CD14-positive monocyte (primary cell): ENCODE results near the gene NAT9. TPM values are rescaled to one million over a fixed set of nuclear protein-coding genes. Genes with fewer than 3 reads are reported as not detected.

Experiments
- DNase-seq, 3 donors: peaks; one replicate each; pipeline ENCODE4 v3.0.0-alpha.2; 2011 to 2022
- H2AFZ ChIP-seq: 2 replicates; pipeline ENCODE4 v1.6.0; 2012; ENCODE audit warnings: mild to moderate bottlenecking, low read depth, low read length, inconsistent platforms; ENCODE audit not compliant: insufficient read depth, poor library complexity, severe bottlenecking
- H3K27ac ChIP-seq, 2 donors: 1 replicate in 1 of 2; 2 replicates in 1 of 2; pipeline ENCODE4 v1.5.1; 2012 to 2013; ENCODE audit warnings: low read length in 2 of 2, control low read depth in 1 of 2, inconsistent platforms in 1 of 2, low read depth in 1 of 2, mild to moderate bottlenecking in 1 of 2
- H3K27me3 ChIP-seq, 2 donors: one replicate each; pipeline versions ENCODE4 v1.6.0 to v1.6.1; 2011 to 2013; ENCODE audit warnings: low read length in 2 of 2; ENCODE audit not compliant: control insufficient read depth in 2 of 2, insufficient read depth in 2 of 2
- H3K36me3 ChIP-seq, 2 donors: replicated peaks in 1 of 2; 1 replicate in 1 of 2; 2 replicates in 1 of 2; pipeline versions ENCODE4 v1.5.1 to v1.6.1; 2012 to 2013; ENCODE audit warnings: low read length in 2 of 2, control low read depth in 1 of 2, inconsistent platforms in 1 of 2, mild to moderate bottlenecking in 1 of 2; ENCODE audit not compliant: insufficient read depth in 2 of 2, control insufficient read depth in 1 of 2
- H3K4me1 ChIP-seq, 2 donors: 1 replicate in 1 of 2; 2 replicates in 1 of 2; pipeline versions ENCODE4 v1.5.1 to v1.6.1; 2012 to 2013; ENCODE audit warnings: low read length in 2 of 2, control low read depth in 1 of 2, inconsistent platforms in 1 of 2, mild to moderate bottlenecking in 1 of 2, moderate library complexity in 1 of 2; ENCODE audit not compliant: insufficient read depth in 2 of 2, control insufficient read depth in 1 of 2
- H3K4me2 ChIP-seq: replicated peaks from 2 replicates; pipeline ENCODE3; 2012; ENCODE audit warnings: low read length, moderate library complexity, mild to moderate bottlenecking; ENCODE audit not compliant: poor library complexity, severe bottlenecking; ENCODE audit errors: extremely low read depth
- H3K4me3 ChIP-seq, 3 experiments: fragments of 200-600 bp in 1 of 3; sonication (generic) in 1 of 3; replicated peaks in 1 of 3; 1 replicate in 2 of 3; 2 replicates in 1 of 3; pipeline ENCODE4 v1.5.1; 2011 to 2013; ENCODE audit warnings: low read length in 3 of 3, mild to moderate bottlenecking in 3 of 3, control low read depth in 2 of 3, low read depth in 2 of 3, inconsistent platforms in 1 of 3, moderate library complexity in 1 of 3
- H3K79me2 ChIP-seq: 2 replicates; pipeline ENCODE4 v1.6.0; 2012; ENCODE audit warnings: mild to moderate bottlenecking, control low read depth, inconsistent platforms, low read length, moderate library complexity; ENCODE audit not compliant: insufficient read depth
- H3K9ac ChIP-seq: 2 replicates; pipeline ENCODE4 v1.6.0; 2017; ENCODE audit warnings: low read length, mild to moderate bottlenecking; ENCODE audit not compliant: insufficient read depth, poor library complexity, severe bottlenecking
- H3K9me3 ChIP-seq, 2 donors: replicated peaks in 1 of 2; 1 replicate in 1 of 2; 2 replicates in 1 of 2; pipeline versions ENCODE4 v1.5.1 to v1.6.1; 2012 to 2013; ENCODE audit warnings: low read length in 2 of 2, control low read depth in 1 of 2; ENCODE audit not compliant: control insufficient read depth in 1 of 2, insufficient read depth in 1 of 2
- H4K20me1 ChIP-seq: 2 replicates; pipeline ENCODE4 v1.6.0; 2012; ENCODE audit warnings: mild to moderate bottlenecking, low read length, control low read depth, moderate library complexity; ENCODE audit not compliant: insufficient read depth
- H3K27ac Mint-ChIP-seq, 7 donors: one replicate each; pipeline ENCODE4 v1.8.0; 2020; ENCODE audit warnings: mild to moderate bottlenecking in 7 of 7, mixed read lengths in 7 of 7, moderate library complexity in 6 of 7, inconsistent platforms in 2 of 7
- H3K27me3 Mint-ChIP-seq, 3 donors: one replicate each; pipeline ENCODE4 v1.8.0; 2021 to 2022; ENCODE audit warnings: low read depth in 3 of 3, mild to moderate bottlenecking in 3 of 3, mixed read lengths in 3 of 3, moderate library complexity in 3 of 3, inconsistent platforms in 1 of 3
- H3K36me3 Mint-ChIP-seq, 2 donors: one replicate each; pipeline ENCODE4 v1.8.0; 2020; ENCODE audit warnings: mixed read lengths in 2 of 2, inconsistent platforms in 1 of 2, mild to moderate bottlenecking in 1 of 2
- H3K4me1 Mint-ChIP-seq: one replicate; pipeline ENCODE4 v1.8.0; 2020; ENCODE audit warnings: mild to moderate bottlenecking, mixed read lengths
- H3K4me3 Mint-ChIP-seq, 2 donors: one replicate each; pipeline ENCODE4 v1.8.0; 2020; ENCODE audit warnings: mild to moderate bottlenecking in 2 of 2, mixed read lengths in 2 of 2, moderate library complexity in 1 of 2
- H3K9me3 Mint-ChIP-seq, 7 donors: one replicate each; pipeline ENCODE4 v1.8.0; 2020 to 2022; ENCODE audit warnings: mixed read lengths in 7 of 7, mild to moderate bottlenecking in 6 of 7, moderate library complexity in 6 of 7, inconsistent platforms in 2 of 7
- CTCF ChIP-seq: fragments of 200-600 bp; IDR thresholded peaks from one replicate; pipeline ENCODE4 v1.8.0; 2022; ENCODE audit warnings: antibody characterized with exemption, mild to moderate bottlenecking
- WGBS: methylation state at CpG from one replicate; pipeline ENCODE4 v1.1.5; 2013; ENCODE audit warnings: missing lambda C conversion rate; ENCODE audit not compliant: insufficient coverage; 5-methylcytosine and 5-hydroxymethylcytosine counted together
- intact Hi-C, 2 donors: fragments of 100-400 bp; cut with micrococcal nuclease; formaldehyde crosslinking; loops; one replicate each; pipeline versions ENCODE4 v1.15.0 to v1.15.1; 2023
- polyA plus RNA-seq, 3 donors: library from polyadenylated mRNA; depleted of rRNA in 1 of 3; unstranded in 2 of 3; stranded (reverse) in 1 of 3; fragments of 300-500 nt in 2 of 3; fragments of >200 nt in 1 of 3; fragmentation: Illumina TruSeq in 2 of 3; gene quantifications; 1 replicate in 2 of 3; 2 replicates in 1 of 3; pipeline ENCODE4 v1.2.3, GENCODE V29; 2012 to 2021

NAT9 gene
- polyA plus RNA-seq, 3 donors = 7.1 to 95.6 (median 7.8) TPM

- peak overlapping the region; percentile 41 to 81 for H3K27ac ChIP-seq
- H2AFZ ChIP-seq = peak overlapping the region; percentile 74
- H3K9ac ChIP-seq = peak overlapping the region; percentile 63
- Mint-ChIP-seq H3K9me3 (peaks cover 0 to 1% (median 0%) of the 10 kb centered on the region in 7 donors), H3K27me3 (peaks cover 0 to 6% (median 2%) of the 10 kb centered on the region in 3 donors), H3K4me1 (peaks cover 62% of the 10 kb centered on the region), H3K36me3 (peaks cover 54 to 55% of the 10 kb centered on the region in 2 donors), H3K4me3 (peak overlapping the region; percentile 95 to 98), H3K27ac (peak overlapping the region; percentile 92 to 100 (median 100))
- H3K36me3 ChIP-seq = peaks cover 31 to 33% of the 10 kb centered on the region in 2 donors
- H3K79me2 ChIP-seq = peaks cover 48% of the 10 kb centered on the region
- peak in 1 of 3 donors; percentile 13 for DNase-seq
- H3K9me3 ChIP-seq = no peaks in the 10 kb centered on the region
- intact Hi-C loops = no loop called here
- peak overlapping the region; percentile 93 for H3K4me2 ChIP-seq
- no peak for TF ChIP-seq CTCF
- no peaks in the 10 kb centered on the region for H3K27me3 ChIP-seq
- H3K4me3 ChIP-seq = peak overlapping the region; percentile 53 to 91 (median 65)
- H3K4me1 ChIP-seq = peaks cover 55 to 63% of the 10 kb centered on the region in 2 donors
- WGBS = 13% methylated on average over 8 of the region's 12 CpGs
- H4K20me1 ChIP-seq = peaks cover 58% of the 10 kb centered on the region
Observed at GRCh38 chr17:74775409-74776043, 619 bp downstream of the NAT9 start.

GRCh38 chr17:74773871-74774286 lies 2.3 kb downstream of the NAT9 start:
- Mint-ChIP-seq H3K36me3 (peaks cover 61 to 64% of the 10 kb centered on the region in 2 donors), H3K4me3 (no peak overlapping the region), H3K27me3 (peaks cover 0 to 2% (median 2%) of the 10 kb centered on the region in 3 donors), H3K4me1 (peaks cover 52% of the 10 kb centered on the region), H3K9me3 (peaks cover 0 to 1% (median 0%) of the 10 kb centered on the region in 7 donors), H3K27ac (peak overlapping the region in 5 of 7 donors; percentile 32 to 80 (median 46))
- Histone ChIP-seq H3K27me3 (no peaks in the 10 kb centered on the region), H3K4me3 (no peak overlapping the region), H3K4me2 (peak overlapping the region; percentile 13), H3K36me3 (peaks cover 46 to 49% of the 10 kb centered on the region in 2 donors), H2AFZ (no peak overlapping the region), H3K27ac (no peak overlapping the region), H3K9me3 (no peaks in the 10 kb centered on the region), H3K4me1 (peaks cover 40 to 48% of the 10 kb centered on the region in 2 donors), H3K79me2 (peaks cover 48% of the 10 kb centered on the region), H4K20me1 (peaks cover 65% of the 10 kb centered on the region), H3K9ac (no peak overlapping the region)
- no peak for TF ChIP-seq CTCF
- intact Hi-C loops = no loop called here
- DNase-seq = no peak
- 95% methylated on average over 5 of the region's 6 CpGs for WGBS
